H9 (cell line): ENCODE measurements around the gene CDC14A. TPM values are rescaled to one million over a fixed set of nuclear protein-coding genes. Genes with fewer than 3 reads are reported as not detected.

Experiments used
- DNase-seq: peaks from one replicate; pipeline ENCODE4 v3.0.0-alpha.2; 2017
- H2AFZ ChIP-seq: one replicate; pipeline ENCODE4 v1.6.1; 2013; ENCODE audit warnings: mild to moderate bottlenecking, low read length, control low read depth, moderate library complexity
- H2AK5ac ChIP-seq: 2 replicates; pipeline ENCODE4 v1.6.1; 2013; ENCODE audit warnings: low read length, control low read depth, mixed read lengths; ENCODE audit not compliant: insufficient read length
- H2BK120ac ChIP-seq: one replicate; pipeline ENCODE4 v1.6.1; 2013; ENCODE audit warnings: low read depth, mild to moderate bottlenecking, low read length, control low read depth, inconsistent platforms; ENCODE audit not compliant: poor library complexity, severe bottlenecking
- H2BK12ac ChIP-seq: 2 replicates; pipeline ENCODE4 v1.6.1; 2013; ENCODE audit warnings: low read length, control low read depth, mixed read lengths, low read depth; ENCODE audit not compliant: insufficient read length
- H2BK15ac ChIP-seq: 2 replicates; pipeline ENCODE4 v1.6.1; 2013; ENCODE audit warnings: low read depth, low read length, control low read depth
- H2BK20ac ChIP-seq: one replicate; pipeline ENCODE4 v1.6.1; 2013; ENCODE audit warnings: low read depth, mild to moderate bottlenecking, low read length, control low read depth, inconsistent platforms; ENCODE audit not compliant: poor library complexity, severe bottlenecking
- H2BK5ac ChIP-seq: 2 replicates; pipeline ENCODE4 v1.6.1; 2013; ENCODE audit warnings: low read length, control low read depth, mixed read lengths; ENCODE audit not compliant: insufficient read length
- H3K14ac ChIP-seq: 2 replicates; pipeline ENCODE4 v1.6.1; 2013; ENCODE audit warnings: low read length, control low read depth; ENCODE audit not compliant: insufficient read depth
- H3K18ac ChIP-seq: 2 replicates; pipeline ENCODE4 v1.6.1; 2013; ENCODE audit warnings: low read depth, mild to moderate bottlenecking, mixed read lengths, low read length, control low read depth; ENCODE audit not compliant: insufficient read length
- H3K23ac ChIP-seq: 2 replicates; pipeline ENCODE4 v1.6.1; 2013; ENCODE audit warnings: low read length, control low read depth, mixed read lengths, low read depth; ENCODE audit not compliant: insufficient read length
- H3K23me2 ChIP-seq: 2 replicates; pipeline ENCODE4 v1.6.1; 2013; ENCODE audit warnings: low read depth, mild to moderate bottlenecking, mixed read lengths, low read length, control low read depth; ENCODE audit not compliant: insufficient read length, poor library complexity, severe bottlenecking
- H3K27ac ChIP-seq: 2 replicates; pipeline ENCODE4 v1.5.1; 2013; ENCODE audit warnings: low read length, control low read depth, mixed read lengths, low read depth; ENCODE audit not compliant: insufficient read length
- H3K27me3 ChIP-seq: 2 replicates; pipeline ENCODE4 v1.6.1; 2013; ENCODE audit warnings: low read length, control low read depth, inconsistent platforms; ENCODE audit not compliant: insufficient read depth
- H3K4ac ChIP-seq: 2 replicates; pipeline ENCODE4 v1.6.1; 2013; ENCODE audit warnings: low read depth, mild to moderate bottlenecking, control low read depth, inconsistent platforms, low read length, moderate library complexity
- H3K4me1 ChIP-seq: 2 replicates; pipeline ENCODE4 v1.6.1; 2013; ENCODE audit warnings: low read length, control low read depth, inconsistent platforms; ENCODE audit not compliant: insufficient read depth
- H3K4me2 ChIP-seq: 2 replicates; pipeline ENCODE4 v1.6.1; 2013; ENCODE audit warnings: low read length, control low read depth, mixed read lengths; ENCODE audit not compliant: insufficient read length, insufficient read depth
- H3K56ac ChIP-seq: 2 replicates; pipeline ENCODE4 v1.6.1; 2013; ENCODE audit warnings: low read depth, mild to moderate bottlenecking, mixed read lengths, low read length, control low read depth; ENCODE audit not compliant: insufficient read length
- H3K79me1 ChIP-seq: 2 replicates; pipeline ENCODE4 v1.6.1; 2013; ENCODE audit warnings: low read depth, mild to moderate bottlenecking, moderate library complexity, low read length, control low read depth, inconsistent platforms; ENCODE audit not compliant: insufficient read depth, poor library complexity, severe bottlenecking
- H3K79me2 ChIP-seq: 2 replicates; pipeline ENCODE4 v1.6.1; 2013; ENCODE audit warnings: low read length, control low read depth, inconsistent platforms; ENCODE audit not compliant: insufficient read depth
- H3K9ac ChIP-seq: 2 replicates; pipeline ENCODE4 v1.6.1; 2013; ENCODE audit warnings: low read length, control low read depth, mixed read lengths; ENCODE audit not compliant: insufficient read length; ENCODE audit errors: extremely low read depth
- H3K9me3 ChIP-seq: one replicate; pipeline ENCODE4 v1.6.1; 2013; ENCODE audit warnings: low read depth, low read length, inconsistent platforms; ENCODE audit not compliant: control insufficient read depth
- H3T11ph ChIP-seq: one replicate; pipeline ENCODE4 v1.6.1; 2013; ENCODE audit warnings: mild to moderate bottlenecking, low read length, control low read depth, inconsistent platforms
- H4K20me1 ChIP-seq: one replicate; pipeline ENCODE4 v1.6.1; 2013; ENCODE audit not compliant: control insufficient read depth, insufficient read length, insufficient read depth
- H4K5ac ChIP-seq: 2 replicates; pipeline ENCODE4 v1.6.1; 2013; ENCODE audit warnings: low read depth, mild to moderate bottlenecking, mixed read lengths, low read length, control low read depth; ENCODE audit not compliant: insufficient read length
- H4K8ac ChIP-seq: replicated peaks from 2 replicates; pipeline ENCODE4 v1.6.1; 2013; ENCODE audit warnings: low read length, control low read depth, mixed read lengths, low read depth; ENCODE audit not compliant: insufficient read length
- H4K91ac ChIP-seq: 2 replicates; pipeline ENCODE4 v1.6.1; 2013; ENCODE audit warnings: low read depth, mild to moderate bottlenecking, moderate library complexity, mixed read lengths, low read length, control low read depth; ENCODE audit not compliant: insufficient read length
- H3K27ac Mint-ChIP-seq, 3 experiments: 2 replicates in 2 of 3; 3 replicates in 1 of 3; pipeline ENCODE4 v1.8.0; 2020 to 2021; ENCODE audit warnings: mixed read lengths in 3 of 3, mild to moderate bottlenecking in 1 of 3, moderate library complexity in 1 of 3
- H3K27me3 Mint-ChIP-seq: 2 replicates; pipeline ENCODE4 v1.8.0; 2021; ENCODE audit warnings: low read depth, mild to moderate bottlenecking, moderate library complexity, mixed read lengths
- H3K36me3 Mint-ChIP-seq, 3 experiments: 2 replicates in 2 of 3; 3 replicates in 1 of 3; pipeline ENCODE4 v1.8.0; 2020 to 2021; ENCODE audit warnings: low read depth in 3 of 3, mixed read lengths in 3 of 3; ENCODE audit not compliant: insufficient read depth in 1 of 3
- H3K4me1 Mint-ChIP-seq, 2 experiments: 2 replicates each; pipeline ENCODE4 v1.8.0; 2020; ENCODE audit warnings: mixed read lengths in 2 of 2
- H3K4me3 Mint-ChIP-seq, 2 experiments: 2 replicates in 1 of 2; 3 replicates in 1 of 2; pipeline ENCODE4 v1.8.0; 2020 to 2021; ENCODE audit warnings: mild to moderate bottlenecking in 2 of 2, mixed read lengths in 2 of 2, moderate library complexity in 1 of 2
- H3K9me3 Mint-ChIP-seq, 2 experiments: 2 replicates in 1 of 2; 3 replicates in 1 of 2; pipeline ENCODE4 v1.8.0; 2020; ENCODE audit warnings: mild to moderate bottlenecking in 2 of 2, mixed read lengths in 2 of 2, moderate library complexity in 1 of 2
- WGBS: extraction: QIAGEN DNeasy Blood & Tissue Kit; methylation state at CpG from one replicate; pipeline ENCODE4 v1.1.7; 2013; ENCODE audit warnings: missing lambda C conversion rate, low lambda C conversion rate, mixed read lengths; ENCODE audit not compliant: insufficient read length; ENCODE audit errors: extremely low coverage; 5-methylcytosine and 5-hydroxymethylcytosine counted together
- total RNA-seq: library from RNA; stranded (reverse); gene quantifications from 2 replicates; pipeline ENCODE4 v1.2.1, GENCODE V29; 2021
- TF ChIP-seq, protein P1 (sequence below): fragments of 200-600 bp; sonication (generic); conservative IDR thresholded peaks from 3 replicates; pipeline ENCODE4 v1.8.0; 2021; ENCODE audit warnings: antibody characterized with exemption, mild to moderate bottlenecking

Gene CDC14A
- total RNA-seq, 1 experiment from 2014 or later, result 8.9 TPM

DNA sequence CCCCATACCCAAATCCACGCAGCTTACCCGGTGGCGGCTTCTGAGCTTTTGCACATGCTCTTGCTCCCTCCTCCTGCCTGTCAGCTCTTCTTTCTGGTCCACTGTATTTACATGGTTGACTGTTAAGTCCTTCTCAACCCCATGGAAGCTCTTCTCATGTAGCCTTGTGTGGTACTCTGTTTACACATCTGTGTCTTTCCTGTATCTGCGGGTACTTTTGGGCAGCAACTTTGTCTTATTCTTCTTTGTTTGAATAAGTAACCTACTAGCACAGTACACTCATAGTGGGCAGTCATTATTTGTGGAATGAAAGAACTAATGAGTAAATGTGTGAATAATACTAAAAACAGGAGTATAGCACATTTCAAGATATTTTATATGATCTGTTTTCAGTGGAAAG lies 97.2 kb downstream of the CDC14A start:
- Mint-ChIP-seq H3K9me3 (no peaks in the 10 kb centered on the region), H3K4me1 (no peaks in the 10 kb centered on the region), H3K27me3 (no peaks in the 10 kb centered on the region), H3K4me3 (no peak overlapping the region), H3K27ac (peak overlapping the region in 1 of 3 experiments; percentile 11; a peak in 2 of 7 replicates), H3K36me3 (no peaks in the 10 kb centered on the region; a peak in 1 of 7 replicates)
- no peak overlapping the region for H4K8ac ChIP-seq
- peaks cover 4% of the 10 kb centered on the region for H3K79me1 ChIP-seq
- H2AFZ ChIP-seq, result no peak overlapping the region
- H3T11ph ChIP-seq, result no peak overlapping the region
- H2BK5ac ChIP-seq, result no peak overlapping the region
- no peak overlapping the region for H4K91ac ChIP-seq
- H3K4ac ChIP-seq, result no peak overlapping the region
- H3K56ac ChIP-seq, result no peak overlapping the region
- no peak overlapping the region for H3K14ac ChIP-seq
- H3K4me1 ChIP-seq, result no peaks in the 10 kb centered on the region
- H4K5ac ChIP-seq, result no peak overlapping the region
- no peaks in the 10 kb centered on the region for H3K9me3 ChIP-seq
- no peak for DNase-seq
- TF ChIP-seq, protein P1, sequence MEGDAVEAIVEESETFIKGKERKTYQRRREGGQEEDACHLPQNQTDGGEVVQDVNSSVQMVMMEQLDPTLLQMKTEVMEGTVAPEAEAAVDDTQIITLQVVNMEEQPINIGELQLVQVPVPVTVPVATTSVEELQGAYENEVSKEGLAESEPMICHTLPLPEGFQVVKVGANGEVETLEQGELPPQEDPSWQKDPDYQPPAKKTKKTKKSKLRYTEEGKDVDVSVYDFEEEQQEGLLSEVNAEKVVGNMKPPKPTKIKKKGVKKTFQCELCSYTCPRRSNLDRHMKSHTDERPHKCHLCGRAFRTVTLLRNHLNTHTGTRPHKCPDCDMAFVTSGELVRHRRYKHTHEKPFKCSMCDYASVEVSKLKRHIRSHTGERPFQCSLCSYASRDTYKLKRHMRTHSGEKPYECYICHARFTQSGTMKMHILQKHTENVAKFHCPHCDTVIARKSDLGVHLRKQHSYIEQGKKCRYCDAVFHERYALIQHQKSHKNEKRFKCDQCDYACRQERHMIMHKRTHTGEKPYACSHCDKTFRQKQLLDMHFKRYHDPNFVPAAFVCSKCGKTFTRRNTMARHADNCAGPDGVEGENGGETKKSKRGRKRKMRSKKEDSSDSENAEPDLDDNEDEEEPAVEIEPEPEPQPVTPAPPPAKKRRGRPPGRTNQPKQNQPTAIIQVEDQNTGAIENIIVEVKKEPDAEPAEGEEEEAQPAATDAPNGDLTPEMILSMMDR, result no peak
- H3K23ac ChIP-seq, result no peak overlapping the region
- WGBS, result no CpG with 5 or more reads among the region's 4 CpGs
- no peak overlapping the region for H2BK12ac ChIP-seq
- no peak overlapping the region for H3K27ac ChIP-seq
- H3K79me2 ChIP-seq, result no peaks in the 10 kb centered on the region
- no peak overlapping the region for H2BK15ac ChIP-seq
- no peak overlapping the region for H2AK5ac ChIP-seq
- no peak overlapping the region for H2BK20ac ChIP-seq
- no peak overlapping the region for H3K4me2 ChIP-seq
- H3K18ac ChIP-seq, result no peak overlapping the region
- no peak overlapping the region for H2BK120ac ChIP-seq
- no peaks in the 10 kb centered on the region for H4K20me1 ChIP-seq
- H3K23me2 ChIP-seq, result no peaks in the 10 kb centered on the region
- H3K27me3 ChIP-seq, result no peaks in the 10 kb centered on the region
- no peak overlapping the region for H3K9ac ChIP-seq
